ENCODE results near the gene ATP13A4.
A peak's percentile ranks its signal among the peaks of the same experiment; 100 is the strongest.

The ATP13A4 gene

DNA sequence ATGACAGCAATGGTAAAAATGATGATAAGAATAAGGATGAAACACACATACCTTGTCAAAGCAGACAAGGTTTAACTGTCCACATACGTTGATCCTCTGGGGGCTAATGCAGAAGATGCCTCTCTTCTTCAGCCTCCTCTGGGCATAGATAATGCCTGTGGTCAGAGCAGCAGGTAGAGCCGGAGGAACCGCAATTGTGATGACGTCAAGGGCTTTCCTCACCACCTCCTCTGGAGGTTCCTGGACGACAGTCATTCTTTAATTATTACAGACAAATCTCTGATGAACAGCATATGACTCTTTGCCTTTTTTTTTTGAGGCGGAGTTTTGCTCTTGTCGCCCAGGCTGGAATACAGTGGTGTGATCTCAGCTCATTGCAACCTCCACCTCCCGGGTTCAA, 89.8 kb downstream of the ATP13A4 start:
- Histone ChIP-seq H3K36me3 (replicated peaks; ENCODE audit: low read depth, low read length) (no peaks in the 10 kb centered on the region), H3K4me3 (ENCODE audit: low read length) (no peak overlapping the region), H3K9ac (ENCODE audit: low read length) (no peak overlapping the region), H3K4me2 (ENCODE audit: low read length) (no peak overlapping the region), H3K27ac (ENCODE audit: low read length) (no peak overlapping the region), H3K9me3 (ENCODE audit: insufficient read depth, low read length) (no peaks in the 10 kb centered on the region), H3K27me3 (ENCODE audit: low read depth, low read length) (no peaks in the 10 kb centered on the region), H3K79me2 (ENCODE audit: low read length) (no peaks in the 10 kb centered on the region), H4K20me1 (ENCODE audit: insufficient read depth, low read length) (no peaks in the 10 kb centered on the region), H2AFZ (ENCODE audit: low read depth, low read length) (no peak overlapping the region), H3K4me1 (ENCODE audit: low read length) (peaks cover 4% of the 10 kb centered on the region; the same call in 1 of the 2 replicates)
- TF ChIP-seq, protein P1, sequence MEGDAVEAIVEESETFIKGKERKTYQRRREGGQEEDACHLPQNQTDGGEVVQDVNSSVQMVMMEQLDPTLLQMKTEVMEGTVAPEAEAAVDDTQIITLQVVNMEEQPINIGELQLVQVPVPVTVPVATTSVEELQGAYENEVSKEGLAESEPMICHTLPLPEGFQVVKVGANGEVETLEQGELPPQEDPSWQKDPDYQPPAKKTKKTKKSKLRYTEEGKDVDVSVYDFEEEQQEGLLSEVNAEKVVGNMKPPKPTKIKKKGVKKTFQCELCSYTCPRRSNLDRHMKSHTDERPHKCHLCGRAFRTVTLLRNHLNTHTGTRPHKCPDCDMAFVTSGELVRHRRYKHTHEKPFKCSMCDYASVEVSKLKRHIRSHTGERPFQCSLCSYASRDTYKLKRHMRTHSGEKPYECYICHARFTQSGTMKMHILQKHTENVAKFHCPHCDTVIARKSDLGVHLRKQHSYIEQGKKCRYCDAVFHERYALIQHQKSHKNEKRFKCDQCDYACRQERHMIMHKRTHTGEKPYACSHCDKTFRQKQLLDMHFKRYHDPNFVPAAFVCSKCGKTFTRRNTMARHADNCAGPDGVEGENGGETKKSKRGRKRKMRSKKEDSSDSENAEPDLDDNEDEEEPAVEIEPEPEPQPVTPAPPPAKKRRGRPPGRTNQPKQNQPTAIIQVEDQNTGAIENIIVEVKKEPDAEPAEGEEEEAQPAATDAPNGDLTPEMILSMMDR (IDR thresholded peaks at IDR 0.05; ENCODE audit: low read depth, low read length), result no peak
- TF ChIP-seq EZH2phosphoT487 (IDR thresholded peaks at IDR 0.05; ENCODE audit: low read depth), result no peak

DNA sequence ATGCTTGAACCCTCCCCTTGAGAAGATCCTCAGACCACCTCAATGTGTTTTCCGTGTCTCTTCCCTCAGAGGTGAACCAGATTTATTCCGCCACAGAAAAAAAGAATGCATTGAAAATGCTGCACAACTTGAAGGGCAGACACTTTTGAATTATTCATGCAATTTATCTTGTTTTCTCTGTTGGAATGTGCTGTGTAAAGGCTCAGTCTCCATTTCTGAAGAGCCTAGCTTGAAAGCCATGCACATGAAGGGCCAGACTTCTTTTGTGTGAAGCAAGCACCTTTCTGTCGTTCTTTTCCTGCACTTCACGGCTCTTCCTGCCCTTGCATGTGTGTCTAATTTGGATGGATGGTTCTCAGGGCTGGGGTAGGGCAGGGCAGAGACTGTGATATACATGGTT, 97.2 kb downstream of the ATP13A4 start:
- no peak overlapping the region for H3K4me3 ChIP-seq (ENCODE audit: low read length)
- TF ChIP-seq, protein P1 (IDR thresholded peaks at IDR 0.05; ENCODE audit: low read depth, low read length), result no peak
- TF ChIP-seq EZH2phosphoT487 (IDR thresholded peaks at IDR 0.05; ENCODE audit: low read depth), result no peak
- H3K4me2 ChIP-seq (ENCODE audit: low read length), result no peak overlapping the region
- no peak overlapping the region for H2AFZ ChIP-seq (ENCODE audit: low read depth, low read length)
- H3K79me2 ChIP-seq (ENCODE audit: low read length), result no peaks in the 10 kb centered on the region
- no peaks in the 10 kb centered on the region for H3K27me3 ChIP-seq (ENCODE audit: low read depth, low read length)
- H3K27ac ChIP-seq (ENCODE audit: low read length), result no peak overlapping the region
- H4K20me1 ChIP-seq (ENCODE audit: insufficient read depth, low read length), result no peaks in the 10 kb centered on the region
- H3K9ac ChIP-seq (ENCODE audit: low read length), result no peak overlapping the region
- no peaks in the 10 kb centered on the region for H3K36me3 ChIP-seq (replicated peaks; ENCODE audit: low read depth, low read length)
- no peaks in the 10 kb centered on the region for H3K9me3 ChIP-seq (ENCODE audit: insufficient read depth, low read length)
- H3K4me1 ChIP-seq (ENCODE audit: low read length), result no peaks in the 10 kb centered on the region

DNA sequence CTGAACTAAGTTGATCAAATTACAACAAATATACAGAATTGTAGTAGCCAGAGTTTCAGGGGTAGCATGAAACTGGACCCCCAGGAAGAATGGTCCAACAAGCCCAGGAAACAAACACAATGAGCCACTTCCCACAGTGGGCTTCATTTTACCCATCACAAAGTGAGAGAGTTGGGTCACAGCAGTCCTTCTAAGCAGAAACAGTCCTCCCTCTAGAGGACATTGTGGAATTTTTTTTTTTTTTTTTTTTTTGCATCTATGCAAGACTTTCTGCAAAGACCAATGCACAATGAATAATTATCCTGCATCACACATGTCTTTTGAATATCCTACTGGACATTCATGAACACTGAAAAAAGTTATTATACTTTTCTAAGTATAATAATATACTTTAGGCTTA, 102.4 kb downstream of the ATP13A4 start:
- H3K36me3 ChIP-seq (replicated peaks; ENCODE audit: low read depth, low read length), result no peaks in the 10 kb centered on the region
- H4K20me1 ChIP-seq (ENCODE audit: insufficient read depth, low read length), result no peaks in the 10 kb centered on the region
- no peaks in the 10 kb centered on the region for H3K79me2 ChIP-seq (ENCODE audit: low read length)
- H3K4me3 ChIP-seq (ENCODE audit: low read length), result no peak overlapping the region
- H3K27me3 ChIP-seq (ENCODE audit: low read depth, low read length), result no peaks in the 10 kb centered on the region
- no peak overlapping the region for H3K9ac ChIP-seq (ENCODE audit: low read length)
- H3K4me1 ChIP-seq (ENCODE audit: low read length), result peaks cover 6% of the 10 kb centered on the region
- no peak overlapping the region for H3K27ac ChIP-seq (ENCODE audit: low read length)
- no peaks in the 10 kb centered on the region for H3K9me3 ChIP-seq (ENCODE audit: insufficient read depth, low read length)
- no peak overlapping the region for H2AFZ ChIP-seq (ENCODE audit: low read depth, low read length)
- no peak for TF ChIP-seq EZH2phosphoT487 (IDR thresholded peaks at IDR 0.05; ENCODE audit: low read depth)
- TF ChIP-seq, protein P1 (IDR thresholded peaks at IDR 0.05; ENCODE audit: low read depth, low read length), result peak; percentile 42
- H3K4me2 ChIP-seq (ENCODE audit: low read length), result no peak overlapping the region

DNA sequence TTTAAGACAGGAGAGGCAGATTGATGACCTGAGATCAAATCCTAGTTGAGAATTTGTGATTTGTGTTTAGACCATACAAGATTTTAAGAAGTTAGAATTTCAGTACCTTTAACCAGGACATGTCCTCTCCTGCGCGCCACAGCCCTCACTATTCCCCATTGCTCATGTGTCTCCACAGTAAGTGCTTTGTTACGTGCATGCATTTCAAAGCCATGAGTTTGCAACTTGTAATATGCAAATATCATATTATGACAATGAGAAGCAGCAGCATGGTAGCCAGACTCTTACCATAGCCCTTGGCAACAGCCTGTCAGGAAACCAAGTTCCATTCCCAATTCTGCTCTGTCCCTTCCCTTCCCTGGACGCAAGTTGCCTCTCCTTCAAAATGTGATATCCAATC, 102.8 kb downstream of the ATP13A4 start:
- Histone ChIP-seq H3K4me1 (ENCODE audit: low read length) (peaks cover 11% of the 10 kb centered on the region), H3K4me2 (ENCODE audit: low read length) (no peak overlapping the region), H3K36me3 (replicated peaks; ENCODE audit: low read depth, low read length) (no peaks in the 10 kb centered on the region), H3K4me3 (ENCODE audit: low read length) (no peak overlapping the region), H2AFZ (ENCODE audit: low read depth, low read length) (no peak overlapping the region), H4K20me1 (ENCODE audit: insufficient read depth, low read length) (no peaks in the 10 kb centered on the region), H3K9ac (ENCODE audit: low read length) (no peak overlapping the region), H3K27me3 (ENCODE audit: low read depth, low read length) (no peaks in the 10 kb centered on the region), H3K27ac (ENCODE audit: low read length) (no peak overlapping the region), H3K9me3 (ENCODE audit: insufficient read depth, low read length) (no peaks in the 10 kb centered on the region), H3K79me2 (ENCODE audit: low read length) (no peaks in the 10 kb centered on the region)
- TF ChIP-seq, protein P1 (IDR thresholded peaks at IDR 0.05; ENCODE audit: low read depth, low read length), result no peak
- TF ChIP-seq EZH2phosphoT487 (IDR thresholded peaks at IDR 0.05; ENCODE audit: low read depth), result no peak

Measured in OCI-LY3 (cell line).